Activated CD8-positive, alpha-beta T cell treated with anti-CD3 and anti-CD28 coated beads, Interleukin-2, amount 10 ng/mL, durations not matched to agents 7 days and 5 days (primary cell): ENCODE measurements around the gene PVALEF. TPM values are rescaled to one million over a fixed set of nuclear protein-coding genes. Genes with fewer than 3 reads are reported as not detected.

Experiments
- ATAC-seq: fragments of 150-1000 bp; cut with Tn5 transposase; one replicate; pipeline ENCODE4 v1.10.0; 2021; ENCODE audit warnings: moderate library complexity
- CTCF ChIA-PET: fragments of 350-600 bp; sonication (Branson Sonifier 250); formaldehyde crosslinking; loops from one replicate; lab custom pipeline; 2021; ENCODE audit warnings: antibody characterized with exemption; lab: Charles Lee
- POLR2A ChIA-PET: fragments of 350-600 bp; sonication (Branson Sonifier 250); formaldehyde crosslinking; loops from one replicate; lab custom pipeline; 2021; ENCODE audit warnings: antibody characterized with exemption; lab: Charles Lee
- DNase-seq: peaks from one replicate; pipeline ENCODE4 v3.0.0-alpha.2; 2020
- H3K27ac Mint-ChIP-seq: one replicate; pipeline ENCODE4 v1.8.0; 2021; ENCODE audit warnings: mild to moderate bottlenecking, mixed read lengths
- H3K27me3 Mint-ChIP-seq: one replicate; pipeline ENCODE4 v1.8.0; 2021; ENCODE audit warnings: low read depth, mixed read lengths
- H3K36me3 Mint-ChIP-seq: one replicate; pipeline ENCODE4 v1.8.0; 2021; ENCODE audit warnings: low read depth, mixed read lengths
- H3K4me1 Mint-ChIP-seq: one replicate; pipeline ENCODE4 v1.8.0; 2021; ENCODE audit warnings: low read depth, mixed read lengths
- H3K4me3 Mint-ChIP-seq: one replicate; pipeline ENCODE4 v1.8.0; 2021; ENCODE audit warnings: mild to moderate bottlenecking, mixed read lengths
- H3K9me3 Mint-ChIP-seq: one replicate; pipeline ENCODE4 v1.8.0; 2022; ENCODE audit warnings: mixed read lengths; ENCODE audit not compliant: insufficient read depth
- total RNA-seq, 2 experiments: library from RNA; stranded (reverse); gene quantifications; one replicate each; pipeline ENCODE4 v1.2.3, GENCODE V29; 2021

PVALEF gene
- total RNA-seq, 2 experiments from 2014 or later, result not detected

DNA sequence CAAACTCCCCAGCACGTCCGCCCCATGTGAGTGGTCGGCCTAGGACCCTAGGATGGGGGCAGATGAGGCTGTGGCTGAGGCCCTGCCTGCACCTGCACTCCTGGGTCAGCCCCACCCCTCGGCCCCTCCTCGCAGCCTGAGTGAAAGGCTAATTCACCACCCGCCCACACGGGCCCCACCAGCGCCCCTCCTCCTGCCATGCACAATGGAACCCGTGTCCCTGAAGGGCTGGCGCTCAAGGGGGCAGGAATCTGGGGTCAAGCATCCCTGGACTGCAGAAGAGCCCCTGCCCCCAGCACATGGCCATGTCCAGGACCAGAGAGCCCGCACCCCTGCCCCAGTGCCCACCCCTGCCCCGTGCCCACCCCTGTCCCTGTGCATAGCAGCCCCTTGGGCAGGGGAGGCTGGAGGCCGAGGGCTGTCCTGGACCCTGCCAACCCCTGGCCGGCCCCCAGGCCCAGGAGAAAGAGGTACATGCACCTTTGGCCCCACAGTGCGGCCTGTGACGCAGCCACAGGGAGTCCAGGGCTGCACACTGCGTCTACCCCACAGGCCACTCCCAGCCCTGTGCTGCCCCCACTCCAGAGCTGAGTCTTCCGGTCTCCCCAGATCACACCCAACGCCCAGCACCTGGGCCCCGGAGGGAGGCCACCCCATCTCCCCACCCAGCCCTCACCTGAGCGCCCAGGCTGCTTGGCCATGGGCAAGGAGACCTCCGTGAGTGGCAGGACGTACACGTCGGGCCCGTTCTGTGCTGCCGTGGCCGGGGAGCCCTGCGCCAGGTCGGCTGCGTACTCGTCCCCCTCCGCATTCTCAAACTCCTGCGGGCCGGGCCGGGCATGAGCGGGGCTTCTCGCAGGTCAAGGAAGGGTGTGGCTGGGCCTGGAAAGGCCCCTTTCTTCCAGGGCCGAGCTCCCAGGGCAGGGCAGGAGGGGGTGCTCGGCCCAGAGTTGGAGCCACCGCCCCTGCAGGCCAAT, 34.6 kb upstream of the PVALEF start:
- no peaks in the 10 kb centered on the region for H3K9me3 Mint-ChIP-seq
- no peaks in the 10 kb centered on the region for H3K36me3 Mint-ChIP-seq
- CTCF ChIA-PET, result no interaction called here
- H3K4me1 Mint-ChIP-seq, result no peaks in the 10 kb centered on the region
- POLR2A ChIA-PET, result interaction anchor here (0.7 kb wide), 1 partner anchor 162 kb away, joined by 3 read pairs; no protein-coding TSS in a partner anchor
- no peak for DNase-seq
- H3K4me3 Mint-ChIP-seq, result no peak overlapping the region
- H3K27me3 Mint-ChIP-seq, result no peaks in the 10 kb centered on the region
- no peak overlapping the region for H3K27ac Mint-ChIP-seq
- ATAC-seq, result no peak

DNA sequence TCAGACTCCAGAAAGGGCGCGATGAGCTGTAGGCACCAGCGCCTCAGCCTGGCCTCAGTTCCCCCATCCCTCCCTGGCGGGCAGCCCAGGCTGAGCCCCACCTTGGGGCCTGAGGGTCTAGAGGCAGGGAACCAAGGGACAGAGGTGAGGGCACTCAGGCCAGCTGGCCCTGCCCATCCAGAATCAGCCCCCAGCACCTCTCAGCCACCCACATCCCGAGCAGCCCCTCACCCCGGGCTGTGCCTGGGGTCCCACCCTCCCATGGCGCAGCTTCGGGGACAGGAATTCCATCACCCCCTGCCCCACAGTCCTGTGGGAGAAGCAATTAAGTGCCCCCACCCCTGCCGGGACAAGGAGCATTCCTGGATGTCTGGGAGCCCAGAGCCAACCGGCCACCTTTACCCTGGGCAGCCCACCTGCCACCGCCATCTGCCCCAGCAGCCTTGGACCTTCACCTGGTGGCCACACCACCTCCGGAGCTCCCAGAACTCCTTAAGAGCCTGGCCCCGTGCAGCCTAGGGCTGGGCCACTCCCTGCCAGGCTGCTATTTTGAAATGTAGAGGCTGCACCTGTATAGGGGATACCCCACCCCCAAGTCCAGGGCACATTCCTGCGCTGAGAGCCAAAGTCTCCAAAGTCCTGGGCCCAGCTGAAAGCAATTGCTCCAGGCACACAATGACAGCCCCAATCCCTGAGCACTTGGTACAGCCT, 33.7 kb upstream of the PVALEF start:
- no peaks in the 10 kb centered on the region for H3K4me1 Mint-ChIP-seq
- no peaks in the 10 kb centered on the region for H3K27me3 Mint-ChIP-seq
- CTCF ChIA-PET, result no interaction called here
- H3K36me3 Mint-ChIP-seq, result no peaks in the 10 kb centered on the region
- POLR2A ChIA-PET, result interaction anchor here (0.7 kb wide), 1 partner anchor 161 kb away, joined by 3 read pairs; no protein-coding TSS in a partner anchor
- no peaks in the 10 kb centered on the region for H3K9me3 Mint-ChIP-seq
- DNase-seq, result no peak
- no peak for ATAC-seq
- no peak overlapping the region for H3K27ac Mint-ChIP-seq
- no peak overlapping the region for H3K4me3 Mint-ChIP-seq

DNA sequence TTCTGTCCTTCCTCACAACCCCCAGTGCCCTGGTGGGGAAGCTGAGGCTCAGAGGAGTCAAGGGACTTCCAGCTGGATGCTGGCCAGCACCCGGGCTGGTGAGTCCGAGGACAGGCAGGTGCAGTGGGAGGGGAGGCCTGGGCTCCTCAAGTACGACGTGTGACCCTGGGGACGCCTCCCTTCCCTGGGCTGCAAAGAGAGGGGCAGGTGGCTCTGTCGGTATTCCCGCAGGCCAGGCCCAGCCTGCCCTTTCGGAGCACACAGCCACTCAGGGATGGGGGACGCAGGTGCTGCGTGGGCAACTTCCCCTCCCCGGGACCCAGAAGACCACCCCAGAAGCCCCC, 33.1 kb upstream of the PVALEF start:
- no peak for DNase-seq
- Mint-ChIP-seq H3K4me1 (no peaks in the 10 kb centered on the region), H3K9me3 (no peaks in the 10 kb centered on the region), H3K36me3 (no peaks in the 10 kb centered on the region), H3K27me3 (no peaks in the 10 kb centered on the region), H3K4me3 (no peak overlapping the region), H3K27ac (no peak overlapping the region)
- CTCF ChIA-PET, result no interaction called here
- POLR2A ChIA-PET, result no interaction called here
- ATAC-seq, result no peak

DNA sequence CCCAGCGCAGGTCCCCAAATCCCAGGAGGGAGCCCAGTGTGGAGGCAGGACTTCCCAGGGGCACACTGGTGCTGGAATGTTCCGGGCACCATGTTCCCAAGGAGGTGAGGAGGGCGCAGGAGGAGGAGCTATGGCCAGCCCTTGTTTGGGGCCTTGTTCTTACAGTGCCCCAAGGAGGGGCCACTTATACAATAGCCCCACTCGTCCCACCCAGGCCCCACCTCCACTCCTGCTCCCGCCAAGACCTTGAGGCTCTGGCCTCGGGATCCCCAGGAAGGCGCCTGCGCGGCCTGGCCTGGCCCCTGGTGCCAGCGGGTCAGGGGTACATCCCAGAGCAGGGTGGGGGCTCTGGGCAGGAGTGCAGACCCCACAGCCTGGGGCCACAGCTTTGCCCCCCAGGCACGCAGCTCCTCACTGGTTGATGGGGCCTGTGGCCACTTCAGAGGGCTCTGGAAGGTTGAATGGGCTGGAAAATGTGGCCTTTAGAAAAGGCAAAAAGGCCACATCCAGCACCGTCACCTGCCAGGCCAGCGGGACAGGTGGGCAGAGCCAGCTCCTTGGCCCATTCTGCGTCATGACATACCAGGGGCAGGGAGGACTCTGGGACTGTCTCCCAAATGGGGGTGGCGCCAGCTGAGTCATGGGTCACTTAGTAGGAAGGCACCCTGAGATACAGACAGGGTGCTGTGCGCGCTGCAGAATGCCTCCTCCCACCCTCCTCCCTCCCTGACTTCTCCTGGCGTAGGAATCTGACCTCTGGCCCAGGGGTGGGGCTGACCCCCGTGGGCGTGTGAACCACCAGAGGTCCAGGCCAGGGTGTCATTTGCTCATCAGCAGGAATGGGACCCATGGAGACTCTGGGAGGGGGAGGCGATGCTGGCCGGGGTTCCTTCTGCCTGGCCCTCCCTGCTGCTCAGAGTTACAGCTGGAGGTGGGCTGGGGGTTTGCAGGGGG, 32.3 kb upstream of the PVALEF start:
- Mint-ChIP-seq H3K27me3 (no peaks in the 10 kb centered on the region), H3K4me3 (no peak overlapping the region), H3K36me3 (no peaks in the 10 kb centered on the region), H3K27ac (no peak overlapping the region), H3K4me1 (no peaks in the 10 kb centered on the region), H3K9me3 (no peaks in the 10 kb centered on the region)
- ATAC-seq (no peak), DNase-seq (no peak)
- POLR2A ChIA-PET, result no interaction called here
- CTCF ChIA-PET, result interaction anchor here (0.7 kb wide), 1 partner anchor 19 kb away, joined by 3 read pairs; no protein-coding TSS in a partner anchor

DNA sequence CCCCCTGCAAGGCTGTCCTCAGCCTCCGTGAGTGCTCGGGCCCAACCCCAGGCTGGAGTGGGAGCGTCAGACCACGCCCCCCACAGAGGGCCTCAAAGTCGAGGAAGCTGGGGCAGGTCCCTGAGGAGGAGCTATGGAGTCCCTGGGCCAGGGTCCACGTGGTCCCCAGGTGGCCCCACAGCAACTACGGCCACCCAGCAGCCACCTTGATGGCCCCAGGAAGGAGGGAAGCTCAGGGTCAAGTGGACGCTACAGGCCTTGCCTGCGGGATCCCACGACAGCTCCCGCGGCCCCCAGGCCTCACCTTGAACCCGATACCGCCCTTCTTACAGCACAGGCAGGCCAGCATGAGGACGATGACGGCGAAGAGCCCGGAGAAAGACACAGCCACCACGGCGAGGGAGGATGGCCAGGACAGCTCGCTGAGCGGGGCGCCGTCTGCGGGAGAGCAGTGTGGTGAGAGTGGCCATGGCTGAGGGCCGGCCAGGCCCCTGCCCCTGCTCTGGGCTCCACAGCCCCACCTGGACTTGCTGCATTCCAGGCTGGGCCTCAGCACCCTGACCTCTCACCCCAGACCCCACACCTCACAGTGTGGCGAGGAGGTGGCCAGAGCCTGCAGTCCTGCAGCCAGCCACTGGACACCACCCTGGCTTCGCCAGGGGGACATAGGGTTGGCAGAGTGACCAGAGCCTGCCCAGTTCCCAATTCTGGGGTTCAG, 31.1 kb upstream of the PVALEF start:
- Mint-ChIP-seq H3K4me3 (no peak overlapping the region), H3K9me3 (peaks cover 4% of the 10 kb centered on the region), H3K27ac (no peak overlapping the region), H3K36me3 (no peaks in the 10 kb centered on the region), H3K27me3 (no peaks in the 10 kb centered on the region), H3K4me1 (no peaks in the 10 kb centered on the region)
- no peak for ATAC-seq
- ChIA-PET CTCF (interaction anchor here (0.7 kb wide), 2 partner anchors 17 to 32 kb away, joined by 3 read pairs; no protein-coding TSS in a partner anchor), POLR2A (no interaction called here)
- no peak for DNase-seq

DNA sequence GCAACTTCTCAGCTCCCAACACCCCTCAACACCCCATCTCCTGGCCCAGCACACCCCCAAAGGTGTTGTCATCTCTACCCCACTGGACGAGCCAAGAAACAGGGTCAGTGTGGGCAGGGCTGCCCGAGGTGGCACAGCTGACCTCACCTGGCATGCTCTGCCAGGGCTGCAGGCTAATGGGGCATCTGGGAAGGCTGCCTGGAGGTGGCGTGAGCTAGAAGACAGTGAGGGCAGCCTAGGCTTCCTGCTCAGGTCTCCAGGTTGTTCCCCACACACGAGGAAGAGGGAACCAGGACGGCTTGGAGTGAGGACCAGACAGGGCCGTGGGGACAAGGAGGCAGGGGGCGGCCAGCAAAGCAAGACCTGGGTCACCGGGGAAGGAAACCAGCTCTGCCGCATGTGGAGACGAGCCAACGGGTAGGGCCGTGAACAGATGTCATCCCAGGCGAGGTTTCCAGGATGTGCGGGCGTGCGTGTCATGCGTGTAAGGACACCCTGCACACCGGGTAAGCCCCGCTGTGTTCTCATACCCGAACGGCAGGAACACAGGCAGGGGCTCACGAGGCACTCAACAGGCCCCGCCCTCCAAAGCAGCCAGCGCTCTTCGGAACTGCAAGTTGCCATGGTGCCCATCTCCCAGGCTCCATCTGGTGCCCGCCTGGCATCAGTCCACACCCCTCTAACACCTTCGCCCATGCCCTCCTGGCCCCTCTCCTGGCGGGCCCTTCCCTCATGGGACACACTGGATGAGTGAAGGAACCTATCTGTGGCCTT, 29.6 kb upstream of the PVALEF start:
- CTCF ChIA-PET, result interaction anchor here (0.7 kb wide), 1 partner anchor 33 kb away, joined by 3 read pairs; no protein-coding TSS in a partner anchor

DNA sequence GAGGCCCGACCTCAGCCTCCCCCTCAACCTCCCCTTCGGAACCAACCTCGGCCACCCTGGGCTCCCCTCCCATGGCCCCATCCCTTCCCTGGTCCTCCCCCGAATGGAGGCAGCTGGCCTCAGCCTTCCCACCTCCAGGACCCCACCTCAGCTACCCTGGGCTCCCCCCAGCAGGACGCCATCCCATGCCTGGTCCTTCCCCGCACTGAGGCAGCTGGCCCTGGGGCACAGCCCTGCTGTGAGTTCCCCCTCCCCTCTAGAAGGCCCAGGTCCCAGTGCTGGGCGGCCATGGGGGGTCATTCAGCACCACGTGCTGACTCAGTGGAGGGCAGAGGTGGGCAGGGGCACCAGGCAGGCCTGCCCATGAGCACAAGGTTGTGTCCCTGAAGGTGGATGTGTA, 28.9 kb upstream of the PVALEF start:
- POLR2A ChIA-PET, result no interaction called here
- no peak overlapping the region for H3K27ac Mint-ChIP-seq
- no peak for ATAC-seq

More for the DNA sequence above, 29.6 kb upstream of the PVALEF start:
- Mint-ChIP-seq H3K36me3 (no peaks in the 10 kb centered on the region), H3K4me3 (no peak overlapping the region), H3K27me3 (no peaks in the 10 kb centered on the region), H3K4me1 (no peaks in the 10 kb centered on the region), H3K9me3 (peaks cover 4% of the 10 kb centered on the region), H3K27ac (no peak overlapping the region)
- ATAC-seq (no peak), DNase-seq (no peak)
- POLR2A ChIA-PET, result no interaction called here

DNA sequence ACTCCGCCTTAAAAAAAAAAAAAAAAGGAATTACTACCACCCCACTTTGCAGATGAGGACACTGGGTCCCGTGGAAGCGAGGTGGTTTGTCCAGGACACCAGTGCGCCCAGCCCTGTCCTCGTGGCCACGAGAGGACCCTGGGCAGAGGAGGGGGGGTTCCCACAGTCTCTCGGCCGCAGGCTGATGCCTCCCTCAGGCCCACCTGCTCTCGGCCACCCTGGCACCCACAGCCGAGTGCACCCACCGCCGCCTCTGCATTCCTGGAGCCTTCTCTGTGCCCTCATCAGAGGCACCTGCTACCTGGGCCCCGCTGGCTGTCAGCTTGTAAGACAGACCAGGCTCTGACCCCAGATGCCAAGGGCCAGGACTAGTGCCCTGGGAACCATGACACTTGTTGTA, 28.1 kb upstream of the PVALEF start:
- no peak overlapping the region for H3K4me3 Mint-ChIP-seq
- H3K9me3 Mint-ChIP-seq, result peaks cover 4% of the 10 kb centered on the region
- H3K27me3 Mint-ChIP-seq, result no peaks in the 10 kb centered on the region
- H3K27ac Mint-ChIP-seq, result no peak overlapping the region
- CTCF ChIA-PET, result no interaction called here
- ATAC-seq (no peak), DNase-seq (no peak)
- POLR2A ChIA-PET, result no interaction called here
- H3K36me3 Mint-ChIP-seq, result no peaks in the 10 kb centered on the region
- no peaks in the 10 kb centered on the region for H3K4me1 Mint-ChIP-seq

More for the DNA sequence above, 28.9 kb upstream of the PVALEF start:
- CTCF ChIA-PET, result no interaction called here
- Mint-ChIP-seq H3K9me3 (peaks cover 4% of the 10 kb centered on the region), H3K4me3 (no peak overlapping the region), H3K36me3 (no peaks in the 10 kb centered on the region), H3K27me3 (no peaks in the 10 kb centered on the region), H3K4me1 (no peaks in the 10 kb centered on the region)
- DNase-seq, result no peak

DNA sequence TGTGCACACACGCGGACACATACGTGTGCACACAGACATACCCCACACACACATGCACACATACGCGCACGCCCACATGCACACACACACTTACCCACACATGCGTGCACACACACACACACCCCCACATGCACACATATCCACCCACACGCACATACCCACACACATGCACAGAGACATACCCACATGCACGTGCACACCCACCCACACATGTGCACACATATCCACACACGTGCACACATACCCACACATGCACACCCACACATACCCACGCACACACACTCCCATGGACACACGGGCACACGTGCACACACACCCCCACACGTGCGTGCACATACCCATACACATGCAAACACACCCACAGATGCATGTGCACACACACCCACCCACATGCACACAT, 27.2 kb upstream of the PVALEF start:
- ChIA-PET CTCF (no interaction called here), POLR2A (no interaction called here)
- ATAC-seq (no peak), DNase-seq (no peak)
- H3K4me3 Mint-ChIP-seq, result no peak overlapping the region
- H3K36me3 Mint-ChIP-seq, result no peaks in the 10 kb centered on the region
- H3K27ac Mint-ChIP-seq, result no peak overlapping the region
- no peaks in the 10 kb centered on the region for H3K4me1 Mint-ChIP-seq
- no peaks in the 10 kb centered on the region for H3K27me3 Mint-ChIP-seq
- peaks cover 4% of the 10 kb centered on the region for H3K9me3 Mint-ChIP-seq

DNA sequence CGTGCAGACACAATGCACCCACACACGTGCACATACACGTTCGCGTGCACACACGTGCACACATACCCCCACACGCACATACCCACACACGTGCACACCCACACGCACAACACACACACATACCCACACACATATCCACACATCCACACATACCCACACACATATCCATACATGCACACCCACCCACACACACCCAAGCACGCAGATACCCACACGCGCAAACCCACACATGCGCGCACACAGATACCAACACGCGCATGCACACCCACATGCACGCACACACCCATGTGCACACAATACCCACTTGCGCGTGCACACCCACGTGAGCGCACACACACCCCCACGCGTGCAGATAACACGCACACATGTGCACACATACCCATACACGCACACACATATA, 26.8 kb upstream of the PVALEF start:
- no peak overlapping the region for H3K4me3 Mint-ChIP-seq
- peaks cover 4% of the 10 kb centered on the region for H3K9me3 Mint-ChIP-seq

More for the DNA sequence above, 26.8 kb upstream of the PVALEF start:
- Mint-ChIP-seq H3K27me3 (no peaks in the 10 kb centered on the region), H3K4me1 (no peaks in the 10 kb centered on the region), H3K36me3 (no peaks in the 10 kb centered on the region), H3K27ac (no peak overlapping the region)
- ATAC-seq (no peak), DNase-seq (no peak)
- ChIA-PET CTCF (no interaction called here), POLR2A (no interaction called here)
